Thoracic aorta (tissue), 2 donors: Measurements from ENCODE around the gene KRT16. TPM values are rescaled to one million over a fixed set of nuclear protein-coding genes. Genes with fewer than 3 reads are reported as not detected.
"Not testable (repeated sequence)": the region's sequence is repeated elsewhere in the genome, so short reads cannot be mapped to it uniquely, and the experiment has no call there.

ENCODE experiments used
- ATAC-seq: fragments of 150-250 bp; one replicate; pipeline ENCODE4 v1.8.0; 2017; ENCODE audit warnings: low read depth; ENCODE audit not compliant: insufficient number of reproducible peaks, low FRiP score
- DNase-seq: peaks from one replicate; pipeline ENCODE4 v3.0.0-alpha.2; 2020; ENCODE audit warnings: low spot score
- H3K27ac ChIP-seq, 2 donors: fragments of 200-600 bp; sonication (generic); 1 replicate in 1 of 2; 2 replicates in 1 of 2; pipeline ENCODE4 v1.5.1; 2016; ENCODE audit warnings: mild to moderate bottlenecking in 2 of 2, moderate library complexity in 2 of 2
- H3K27me3 ChIP-seq: fragments of 200-600 bp; sonication (generic); replicated peaks from 2 replicates; pipeline ENCODE4 v1.6.0; 2016; ENCODE audit warnings: mild to moderate bottlenecking; ENCODE audit not compliant: insufficient read depth
- H3K36me3 ChIP-seq: fragments of 200-600 bp; sonication (generic); one replicate; pipeline ENCODE4 v1.5.1; 2016
- H3K4me1 ChIP-seq, 2 donors: fragments of 200-600 bp; sonication (generic); 1 replicate in 1 of 2; 2 replicates in 1 of 2; pipeline versions ENCODE4 v1.5.1 to v1.6.0; 2016; ENCODE audit warnings: low read depth in 2 of 2, mild to moderate bottlenecking in 1 of 2; ENCODE audit not compliant: control insufficient read depth in 1 of 2
- H3K4me3 ChIP-seq: fragments of 200-600 bp; sonication (generic); 2 replicates; pipeline ENCODE4 v1.5.1; 2016; ENCODE audit warnings: mild to moderate bottlenecking
- H3K9me3 ChIP-seq: fragments of 200-600 bp; sonication (generic); 2 replicates; pipeline ENCODE4 v1.5.1; 2016
- CTCF ChIP-seq: fragments of 200-600 bp; sonication (generic); IDR thresholded peaks from one replicate; pipeline ENCODE4 v1.5.1; 2019; ENCODE audit warnings: antibody characterized with exemption
- total RNA-seq, 2 donors: library from RNA; depleted of rRNA; stranded (reverse); fragments of >200 nt; gene quantifications; one replicate each; pipeline versions ENCODE4 v1.1.0 to v1.2.3, GENCODE V29; 2016

KRT16 gene
- total RNA-seq, 2 donors from 2014 or later, result 6.5 to 16.8 TPM

- TF ChIP-seq CTCF, result no peak
- H3K9me3 ChIP-seq, result no peaks in the 10 kb centered on the region
- H3K27me3 ChIP-seq, result no peaks in the 10 kb centered on the region
- H3K36me3 ChIP-seq, result no peaks in the 10 kb centered on the region
- H3K4me1 ChIP-seq, result peaks cover 0 to 5% of the 10 kb centered on the region in 2 donors
- ATAC-seq (no peak), DNase-seq (no peak)
- no peak overlapping the region for H3K27ac ChIP-seq
- H3K4me3 ChIP-seq, result no peak overlapping the region
Observed at GRCh38 chr17:41627316-41628072, 14.9 kb upstream of the KRT16 start.

- not testable (repeated sequence) for H3K27ac ChIP-seq, H3K9me3 ChIP-seq, H3K4me1 ChIP-seq, DNase-seq, H3K27me3 ChIP-seq, H3K4me3 ChIP-seq, H3K36me3 ChIP-seq, ATAC-seq
Observed at GRCh38 chr17:41626914-41627295, 14.3 kb upstream of the KRT16 start.

GRCh38 chr17:41626028-41626913 is 13.7 kb upstream of the KRT16 start:
- H3K27me3 ChIP-seq, H3K27ac ChIP-seq, DNase-seq, H3K4me1 ChIP-seq, H3K9me3 ChIP-seq, H3K36me3 ChIP-seq, ATAC-seq, H3K4me3 ChIP-seq: not testable (repeated sequence)

- Histone ChIP-seq H3K4me1 (peaks cover 0 to 10% of the 10 kb centered on the region in 2 donors), H3K27me3 (no peaks in the 10 kb centered on the region), H3K4me3 (no peak overlapping the region), H3K9me3 (no peaks in the 10 kb centered on the region), H3K36me3 (no peaks in the 10 kb centered on the region), H3K27ac (no peak overlapping the region)
- DNase-seq (no peak), ATAC-seq (no peak)
- TF ChIP-seq CTCF, result no peak
Observed at GRCh38 chr17:41625602-41626001, 13.0 kb upstream of the KRT16 start.

GRCh38 chr17:41624208-41625101 is 11.9 kb upstream of the KRT16 start, which contains the start of gene KRT17:
Gene KRT17 (minus strand): TSS chr17:41624575. CDS start chr17:41624509, 66 bp downstream.
- Histone ChIP-seq H3K27ac (no peak within 1 kb of the TSS), H3K9me3 (no peaks in the 10 kb centered on the region), H3K4me3 (no peak within 1 kb of the TSS), H3K27me3 (no peaks in the 10 kb centered on the region), H3K4me1 (peaks cover 0 to 12% of the 10 kb centered on the region in 2 donors), H3K36me3 (no peaks in the 10 kb centered on the region)
- DNase-seq, result no peak
- no peak for TF ChIP-seq CTCF
- ATAC-seq, result no peak

- not testable (repeated sequence) for H3K27me3 ChIP-seq, ATAC-seq, H3K4me3 ChIP-seq, DNase-seq, H3K27ac ChIP-seq, H3K36me3 ChIP-seq, H3K9me3 ChIP-seq
- H3K4me1 ChIP-seq, result peaks cover 0 to 12% of the 10 kb centered on the region in 2 donors
Observed at GRCh38 chr17:41623184-41623861, 10.8 kb upstream of the KRT16 start.

- H3K4me3 ChIP-seq, DNase-seq, ATAC-seq, H3K36me3 ChIP-seq, H3K27me3 ChIP-seq, H3K9me3 ChIP-seq, H3K27ac ChIP-seq: not testable (repeated sequence)
- H3K4me1 ChIP-seq, result peaks cover 0 to 12% of the 10 kb centered on the region in 2 donors
Observed at GRCh38 chr17:41622340-41623183, 10.0 kb upstream of the KRT16 start.
